ENCODE results near the gene CNTNAP2.

CNTNAP2 gene

DNA sequence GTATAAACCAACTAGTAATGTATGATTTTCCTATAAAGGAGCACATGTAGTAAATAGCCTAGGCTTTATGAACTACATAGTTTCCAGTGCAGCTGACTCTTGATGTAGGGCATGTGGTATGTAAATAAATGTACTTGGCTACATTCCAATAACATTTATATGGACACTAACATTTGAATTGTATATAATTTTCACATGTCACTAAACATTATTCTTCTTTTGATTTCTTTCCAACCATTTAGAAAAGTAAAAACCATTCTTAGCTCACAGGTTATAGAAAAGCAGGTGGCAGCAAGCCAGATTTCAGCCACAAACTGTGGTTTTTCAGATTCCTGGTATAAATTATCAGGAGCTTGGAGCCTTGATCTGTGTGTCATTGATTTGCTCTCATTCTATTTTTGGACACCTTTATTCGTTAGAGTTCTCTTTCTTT, 1182.0 kb downstream of the CNTNAP2 start:
- DNase-seq: no peak

- no peak for DNase-seq
These were observed 1183.7 kb downstream of the CNTNAP2 start for GRCh38 chr7:147300293-147300692.

DNA sequence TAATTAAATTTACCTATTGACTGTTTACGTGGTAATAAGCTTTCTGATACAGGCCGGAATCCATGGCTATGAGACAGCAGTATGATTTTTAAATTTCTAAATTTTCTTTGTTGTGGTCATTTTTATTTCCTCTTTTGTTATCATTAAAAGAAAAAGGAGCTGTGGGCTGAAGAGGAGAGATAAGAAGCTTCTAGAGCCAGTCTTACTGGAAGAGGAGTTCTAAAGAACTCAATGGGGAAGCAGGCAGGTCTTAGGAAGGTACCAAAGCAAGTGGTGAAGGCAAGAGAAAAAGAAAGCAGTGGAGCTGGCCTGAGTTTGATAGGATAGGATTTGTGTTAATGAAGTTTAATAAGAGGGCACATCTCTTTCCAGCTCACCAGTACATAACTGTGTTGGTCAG, 1187.8 kb downstream of the CNTNAP2 start:
- no peak for DNase-seq

- no peak for DNase-seq
These were observed 1189.2 kb downstream of the CNTNAP2 start for GRCh38 chr7:147305827-147306226.

DNA sequence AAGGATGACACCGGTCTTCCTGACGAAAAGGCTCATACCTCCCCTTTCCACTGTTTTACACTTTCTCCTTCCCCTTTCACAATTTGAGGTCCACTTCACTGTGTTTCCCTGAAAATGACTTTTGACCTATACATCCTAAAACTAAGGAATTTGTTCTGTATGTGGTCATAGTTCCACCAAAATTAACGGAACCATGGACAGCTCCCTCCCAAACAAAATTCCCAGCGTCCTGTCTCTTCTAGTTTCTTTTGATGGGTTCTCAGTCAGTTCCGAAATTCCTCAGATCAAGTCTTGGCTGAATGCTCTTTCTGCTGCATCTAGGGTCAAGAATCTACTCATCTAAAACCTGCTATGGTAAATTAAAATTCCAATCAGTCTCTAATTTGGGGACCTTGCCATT, 1191.9 kb downstream of the CNTNAP2 start:
- DNase-seq: no peak

DNA sequence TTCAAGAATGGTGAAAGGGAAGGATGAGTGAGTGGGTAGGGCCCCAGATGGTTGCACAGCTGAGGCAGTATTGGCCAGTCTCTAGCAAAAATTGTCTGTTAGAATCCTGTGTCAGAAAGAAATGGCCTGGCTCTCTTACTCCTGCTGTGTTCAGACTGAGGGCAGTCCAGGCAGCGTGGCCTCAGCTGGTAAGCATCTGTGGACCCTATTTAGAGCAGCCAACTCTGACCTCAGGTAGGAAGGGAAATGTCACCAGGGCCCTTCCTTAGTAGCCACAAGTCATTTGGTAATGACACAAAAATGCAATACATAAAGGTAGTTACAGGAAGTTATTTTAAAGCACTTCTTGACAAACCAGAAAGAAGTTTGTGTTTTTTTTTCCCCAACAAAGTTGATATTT, 1194.7 kb downstream of the CNTNAP2 start:
- DNase-seq: no peak

DNA sequence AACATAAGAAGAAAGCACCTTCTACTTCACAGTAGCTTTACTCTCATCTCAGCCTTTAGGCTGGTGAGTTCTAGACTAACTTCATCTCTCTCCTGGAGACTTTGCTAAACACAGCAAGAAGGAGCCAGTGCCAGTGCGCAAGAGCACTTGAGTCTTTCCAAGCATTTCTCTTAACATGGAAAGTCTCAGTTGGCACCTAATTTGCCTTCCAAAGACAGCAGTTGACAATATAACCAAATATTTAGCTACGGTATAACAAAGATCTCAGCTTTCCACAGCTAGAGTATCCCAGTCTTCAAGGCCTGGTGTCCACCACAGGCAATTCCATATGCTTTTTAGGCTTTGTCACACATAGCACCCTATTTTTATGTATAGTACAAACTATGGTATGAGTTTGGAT, 1204.9 kb downstream of the CNTNAP2 start:
- no peak for DNase-seq

GRCh38 chr7:147332988-147333387, 1216.4 kb downstream of the CNTNAP2 start:
- no peak for DNase-seq

DNA sequence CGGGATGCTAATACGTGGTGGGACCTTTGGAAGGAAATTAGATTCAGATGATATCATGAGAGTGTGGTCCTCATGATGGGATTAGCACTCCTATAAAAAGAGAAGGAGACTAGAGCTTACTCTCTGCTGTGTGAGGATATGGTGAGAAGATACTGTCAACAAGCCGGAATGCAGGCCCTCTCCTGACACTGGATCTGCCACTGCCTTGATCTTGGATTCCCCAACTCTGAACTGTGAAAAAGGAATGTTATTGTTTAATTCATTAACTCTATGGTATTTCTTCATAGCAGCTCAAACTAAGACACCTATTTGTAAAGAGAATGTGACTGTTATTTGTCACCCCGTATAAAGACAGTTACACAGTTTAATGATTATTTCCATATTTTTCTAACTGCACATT, 1246.5 kb downstream of the CNTNAP2 start:
- DNase-seq: no peak

- DNase-seq: no peak
These were observed 1259.6 kb downstream of the CNTNAP2 start for GRCh38 chr7:147376192-147376591.

DNA sequence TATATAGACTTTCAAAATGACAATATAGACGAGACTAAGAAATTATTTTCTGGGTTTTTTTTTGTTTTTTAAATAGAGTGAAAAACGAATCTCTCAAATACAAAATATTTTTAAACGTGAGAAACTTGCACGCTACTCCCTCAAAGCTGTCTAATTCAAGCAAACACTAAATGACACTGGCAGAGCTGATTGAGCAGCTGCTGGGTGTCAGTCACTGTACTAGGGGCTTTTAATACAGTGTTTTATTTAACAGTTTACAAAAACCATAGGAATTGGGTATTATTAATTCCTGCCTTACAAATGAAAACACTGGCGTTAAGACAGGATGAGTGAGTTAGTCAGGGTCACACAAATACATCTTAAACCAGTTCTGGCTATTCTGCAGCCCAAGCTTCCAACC, 1264.3 kb downstream of the CNTNAP2 start:
- no peak for DNase-seq

- DNase-seq: no peak
These were observed 1277.7 kb downstream of the CNTNAP2 start for GRCh38 chr7:147394329-147394728.

DNA sequence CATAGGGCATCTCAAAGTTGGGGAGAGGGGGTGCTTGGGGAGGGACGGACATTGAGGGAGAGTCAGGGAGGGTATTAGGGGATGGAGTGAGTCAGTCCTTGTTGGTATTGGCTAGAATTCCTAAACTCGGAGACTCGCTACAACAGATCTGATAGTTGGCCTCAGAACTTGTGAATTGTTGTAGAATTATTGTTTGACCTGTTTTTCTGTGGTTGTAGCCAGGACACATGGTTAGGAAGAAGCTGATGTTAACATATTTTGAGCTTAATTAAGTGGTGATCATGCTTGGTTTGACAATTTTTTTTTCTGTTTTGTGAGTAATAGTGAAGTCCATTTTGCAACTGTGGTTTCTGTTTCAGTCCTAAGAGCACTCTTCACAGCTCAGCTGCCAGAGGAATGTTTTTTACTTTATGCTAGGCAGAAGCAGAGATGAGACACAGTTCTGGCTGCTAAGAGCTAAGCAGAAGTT, 1283.7 kb downstream of the CNTNAP2 start:
- DNase-seq: no peak

- DNase-seq: no peak
These were observed 1284.3 kb downstream of the CNTNAP2 start for GRCh38 chr7:147400925-147401324.

GRCh38 chr7:147405621-147406020, 1289.0 kb downstream of the CNTNAP2 start:
- DNase-seq: no peak

GRCh38 chr7:147406521-147407135, 1290.0 kb downstream of the CNTNAP2 start:
- no peak for DNase-seq

GRCh38 chr7:147411096-147411495, 1294.5 kb downstream of the CNTNAP2 start:
- no peak for DNase-seq

GRCh38 chr7:147412109-147412508, 1295.5 kb downstream of the CNTNAP2 start:
- DNase-seq: no peak

- no peak for DNase-seq
These were observed 1296.4 kb downstream of the CNTNAP2 start for GRCh38 chr7:147412782-147413556.

GRCh38 chr7:147413557-147413870, 1296.9 kb downstream of the CNTNAP2 start:
- DNase-seq: no peak

- no peak for DNase-seq
These were observed 1299.4 kb downstream of the CNTNAP2 start for GRCh38 chr7:147415991-147416390.

GRCh38 chr7:147418966-147419365, 1302.4 kb downstream of the CNTNAP2 start:
- DNase-seq: no peak

- DNase-seq: no peak
These were observed 1307.3 kb downstream of the CNTNAP2 start for GRCh38 chr7:147423875-147424274.

GRCh38 chr7:147428075-147428474, 1311.5 kb downstream of the CNTNAP2 start:
- DNase-seq: no peak

DNA sequence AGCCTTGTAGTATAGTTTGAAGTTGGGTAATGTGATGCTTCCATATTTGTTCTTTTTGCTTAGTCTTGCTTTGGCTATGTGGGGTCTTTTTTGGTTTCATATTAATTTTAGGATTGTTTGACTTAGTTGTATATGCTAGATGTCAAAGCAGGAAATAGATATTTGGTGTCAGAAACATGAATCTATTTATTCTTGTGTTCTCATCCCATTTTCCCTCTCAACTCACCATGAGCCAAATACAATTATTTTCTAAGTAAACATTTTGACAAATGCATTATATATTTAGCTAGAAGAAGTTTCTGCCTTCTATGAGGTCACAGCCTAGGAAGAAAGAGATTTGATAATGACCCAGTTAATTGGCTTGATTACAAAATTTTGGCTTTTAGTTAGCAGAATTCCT, 1313.4 kb downstream of the CNTNAP2 start:
- DNase-seq: no peak
